GM21529 (cell line): ENCODE data around the gene SEC61B.

Source experiments
- ATAC-seq: cut with Tn5 transposase; IDR thresholded peaks from one replicate; pipeline ENCODE4 v1.9.1; 2021; ENCODE audit not compliant: unreplicated experiment

The SEC61B gene

DNA sequence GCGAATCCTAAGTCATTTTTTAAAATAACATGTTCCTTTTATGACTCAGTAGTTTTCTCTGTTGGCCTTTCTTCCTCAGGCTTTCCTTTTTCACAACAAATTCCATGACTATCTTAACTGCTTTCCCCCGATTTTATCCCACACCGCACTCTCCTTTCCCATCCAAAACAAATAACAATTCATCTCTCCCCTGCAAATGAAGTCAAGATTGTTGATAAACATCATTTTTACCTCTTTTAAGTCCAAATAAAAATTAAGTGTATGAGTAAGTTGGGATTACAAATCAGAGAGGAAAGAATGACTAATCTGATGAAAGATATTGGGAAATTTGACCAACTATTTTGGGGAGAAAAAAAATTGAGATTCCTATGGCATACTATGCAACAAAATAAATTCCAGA is 47.3 kb downstream of the SEC61B start:
- no peak for ATAC-seq

- no peak for ATAC-seq
Measured at GRCh38 chr9:99270491-99270890, 48.4 kb downstream of the SEC61B start.

- no peak for ATAC-seq
Measured at GRCh38 chr9:99272836-99273235, 50.8 kb downstream of the SEC61B start.

- ATAC-seq = no peak
Measured at GRCh38 chr9:99274016-99274415, 51.9 kb downstream of the SEC61B start.

GRCh38 chr9:99274495-99274894 is 52.4 kb downstream of the SEC61B start:
- no peak for ATAC-seq
